Upper lobe of right lung (tissue), 1 donor: Measurements from ENCODE around the gene PRDM16. TPM values are rescaled to one million over a fixed set of nuclear protein-coding genes. Genes with fewer than 3 reads are reported as not detected.

Experiments used
- ATAC-seq: fragments of 200-7000 bp; cut with Tn5 transposase; one replicate; pipeline ENCODE4 v1.9.1; 2020; ENCODE audit warnings: mild to moderate bottlenecking, moderate library complexity
- DNase-seq: peaks from one replicate; pipeline ENCODE4 v3.0.0-alpha.2; 2020
- H3K27ac ChIP-seq: fragments of 200-600 bp; one replicate; pipeline ENCODE4 v1.8.0; 2022
- H3K27me3 ChIP-seq: fragments of 200-600 bp; one replicate; pipeline ENCODE4 v1.8.0; 2022; ENCODE audit warnings: mild to moderate bottlenecking
- H3K36me3 ChIP-seq: fragments of 200-600 bp; one replicate; pipeline ENCODE4 v1.8.0; 2022
- H3K4me1 ChIP-seq: fragments of 200-600 bp; one replicate; pipeline ENCODE4 v1.8.0; 2022
- H3K4me3 ChIP-seq: fragments of 200-600 bp; one replicate; pipeline ENCODE4 v1.8.0; 2022; ENCODE audit warnings: mild to moderate bottlenecking
- H3K9me3 ChIP-seq: fragments of 200-600 bp; one replicate; pipeline ENCODE4 v1.8.0; 2022
- intact Hi-C: fragments of 100-400 bp; cut with DNase I; formaldehyde crosslinking; loops from one replicate; pipeline ENCODE4 v1.11.0; 2022
- total RNA-seq: library from RNA; stranded (reverse); fragmentation: NEBNext Ultra II Directional; extraction: Animal tissue kit (Norgen Biotek cat#: 25700); gene quantifications from one replicate; pipeline ENCODE4 v1.2.1, GENCODE V29; 2021
- TF ChIP-seq, protein P1 (sequence below): fragments of 200-600 bp; IDR thresholded peaks from one replicate; pipeline ENCODE4 v1.8.0; 2022; ENCODE audit warnings: antibody characterized with exemption
- donor health status: DM: no; HTN: yes; CAD: no; lungs with severe emphysema.

The PRDM16 gene
- total RNA-seq, 1 donor from 2014 or later, result 21.0 TPM

- Histone ChIP-seq H3K36me3 (no peaks in the 10 kb centered on the region), H3K27ac (no peak overlapping the region), H3K27me3 (no peaks in the 10 kb centered on the region), H3K9me3 (no peaks in the 10 kb centered on the region), H3K4me3 (no peak overlapping the region), H3K4me1 (no peaks in the 10 kb centered on the region)
- ATAC-seq (no peak), DNase-seq (no peak)
- TF ChIP-seq, protein P1, sequence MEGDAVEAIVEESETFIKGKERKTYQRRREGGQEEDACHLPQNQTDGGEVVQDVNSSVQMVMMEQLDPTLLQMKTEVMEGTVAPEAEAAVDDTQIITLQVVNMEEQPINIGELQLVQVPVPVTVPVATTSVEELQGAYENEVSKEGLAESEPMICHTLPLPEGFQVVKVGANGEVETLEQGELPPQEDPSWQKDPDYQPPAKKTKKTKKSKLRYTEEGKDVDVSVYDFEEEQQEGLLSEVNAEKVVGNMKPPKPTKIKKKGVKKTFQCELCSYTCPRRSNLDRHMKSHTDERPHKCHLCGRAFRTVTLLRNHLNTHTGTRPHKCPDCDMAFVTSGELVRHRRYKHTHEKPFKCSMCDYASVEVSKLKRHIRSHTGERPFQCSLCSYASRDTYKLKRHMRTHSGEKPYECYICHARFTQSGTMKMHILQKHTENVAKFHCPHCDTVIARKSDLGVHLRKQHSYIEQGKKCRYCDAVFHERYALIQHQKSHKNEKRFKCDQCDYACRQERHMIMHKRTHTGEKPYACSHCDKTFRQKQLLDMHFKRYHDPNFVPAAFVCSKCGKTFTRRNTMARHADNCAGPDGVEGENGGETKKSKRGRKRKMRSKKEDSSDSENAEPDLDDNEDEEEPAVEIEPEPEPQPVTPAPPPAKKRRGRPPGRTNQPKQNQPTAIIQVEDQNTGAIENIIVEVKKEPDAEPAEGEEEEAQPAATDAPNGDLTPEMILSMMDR, result no peak
- intact Hi-C loops, result no loop called here
These were observed 207.4 kb downstream of the PRDM16 start for GRCh38 chr1:3276341-3276800.

DNA sequence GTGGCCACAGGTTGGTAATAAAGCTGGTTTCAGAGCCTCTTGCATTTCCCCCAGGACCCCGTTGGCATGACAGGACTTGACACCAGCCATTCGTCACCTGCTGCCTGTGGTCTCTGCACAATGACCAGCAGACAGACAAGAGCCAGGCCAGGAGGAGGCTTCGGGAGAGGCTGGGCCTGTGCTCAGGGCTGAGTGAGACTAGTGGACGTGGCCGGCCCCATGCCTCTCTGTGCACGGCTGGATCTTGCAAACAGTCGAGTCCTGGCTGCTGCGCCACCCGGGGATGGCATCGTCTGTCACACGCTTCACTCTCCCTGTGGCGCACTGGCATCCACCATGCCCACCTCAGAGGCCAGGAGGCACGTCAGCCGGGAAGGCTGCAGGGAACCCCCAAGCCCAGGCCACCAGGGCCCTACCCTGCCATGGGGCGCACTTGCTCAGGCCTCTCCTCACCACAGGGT lies 208.0 kb downstream of the PRDM16 start:
- TF ChIP-seq, protein P1, result no peak
- no peak for DNase-seq
- Histone ChIP-seq H3K9me3 (no peaks in the 10 kb centered on the region), H3K27ac (no peak overlapping the region), H3K4me3 (no peak overlapping the region), H3K27me3 (no peaks in the 10 kb centered on the region), H3K4me1 (no peaks in the 10 kb centered on the region), H3K36me3 (no peaks in the 10 kb centered on the region)
- intact Hi-C loops, result no loop called here
- ATAC-seq, result no peak

DNA sequence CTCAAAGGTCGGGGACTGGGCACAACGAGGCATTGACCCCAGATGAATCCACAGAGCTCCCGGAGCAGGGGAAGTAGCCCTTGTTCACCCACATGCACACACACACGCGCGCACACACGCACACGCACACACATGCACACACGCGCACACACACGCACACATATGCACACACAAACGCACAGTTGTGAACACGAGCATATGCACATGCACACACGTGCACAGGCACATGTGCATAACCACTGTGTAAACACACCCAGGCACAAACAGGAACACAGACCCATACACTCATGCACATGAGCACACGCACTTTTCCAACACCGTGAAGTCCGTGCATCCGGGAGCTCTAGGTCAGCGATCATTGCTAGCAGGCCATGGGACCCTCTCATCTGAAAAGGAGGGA lies 208.6 kb downstream of the PRDM16 start:
- ATAC-seq, result no peak
- H3K27ac ChIP-seq, result no peak overlapping the region
- DNase-seq, result no peak
- no peaks in the 10 kb centered on the region for H3K27me3 ChIP-seq
- H3K9me3 ChIP-seq, result no peaks in the 10 kb centered on the region
- intact Hi-C loops, result no loop called here
- no peaks in the 10 kb centered on the region for H3K4me1 ChIP-seq
- TF ChIP-seq, protein P1, result no peak
- no peaks in the 10 kb centered on the region for H3K36me3 ChIP-seq
- H3K4me3 ChIP-seq, result no peak overlapping the region

- H3K9me3 ChIP-seq, result no peaks in the 10 kb centered on the region
- TF ChIP-seq, protein P1, result no peak
- DNase-seq, result no peak
- no peak for ATAC-seq
- no peaks in the 10 kb centered on the region for H3K4me1 ChIP-seq
- H3K27ac ChIP-seq, result no peak overlapping the region
- no peaks in the 10 kb centered on the region for H3K27me3 ChIP-seq
- no peak overlapping the region for H3K4me3 ChIP-seq
- H3K36me3 ChIP-seq, result no peaks in the 10 kb centered on the region
- intact Hi-C loops, result no loop called here
These were observed 209.6 kb downstream of the PRDM16 start for GRCh38 chr1:3278416-3279181.

GRCh38 chr1:3279182-3279470 lies 210.1 kb downstream of the PRDM16 start:
- H3K4me3 ChIP-seq, result no peak overlapping the region
- H3K27ac ChIP-seq, result no peak overlapping the region
- ATAC-seq, result no peak
- no peaks in the 10 kb centered on the region for H3K27me3 ChIP-seq
- no peak for DNase-seq
- no peaks in the 10 kb centered on the region for H3K36me3 ChIP-seq
- TF ChIP-seq, protein P1, result no peak
- H3K9me3 ChIP-seq, result no peaks in the 10 kb centered on the region
- intact Hi-C loops, result no loop called here
- no peaks in the 10 kb centered on the region for H3K4me1 ChIP-seq
